HG03196 (cell line): ENCODE results near the gene ANO5.

Experiments used
- ATAC-seq: cut with Tn5 transposase; IDR thresholded peaks from one replicate; pipeline ENCODE4 v1.9.1; 2021; ENCODE audit not compliant: unreplicated experiment

The ANO5 gene, protein sequence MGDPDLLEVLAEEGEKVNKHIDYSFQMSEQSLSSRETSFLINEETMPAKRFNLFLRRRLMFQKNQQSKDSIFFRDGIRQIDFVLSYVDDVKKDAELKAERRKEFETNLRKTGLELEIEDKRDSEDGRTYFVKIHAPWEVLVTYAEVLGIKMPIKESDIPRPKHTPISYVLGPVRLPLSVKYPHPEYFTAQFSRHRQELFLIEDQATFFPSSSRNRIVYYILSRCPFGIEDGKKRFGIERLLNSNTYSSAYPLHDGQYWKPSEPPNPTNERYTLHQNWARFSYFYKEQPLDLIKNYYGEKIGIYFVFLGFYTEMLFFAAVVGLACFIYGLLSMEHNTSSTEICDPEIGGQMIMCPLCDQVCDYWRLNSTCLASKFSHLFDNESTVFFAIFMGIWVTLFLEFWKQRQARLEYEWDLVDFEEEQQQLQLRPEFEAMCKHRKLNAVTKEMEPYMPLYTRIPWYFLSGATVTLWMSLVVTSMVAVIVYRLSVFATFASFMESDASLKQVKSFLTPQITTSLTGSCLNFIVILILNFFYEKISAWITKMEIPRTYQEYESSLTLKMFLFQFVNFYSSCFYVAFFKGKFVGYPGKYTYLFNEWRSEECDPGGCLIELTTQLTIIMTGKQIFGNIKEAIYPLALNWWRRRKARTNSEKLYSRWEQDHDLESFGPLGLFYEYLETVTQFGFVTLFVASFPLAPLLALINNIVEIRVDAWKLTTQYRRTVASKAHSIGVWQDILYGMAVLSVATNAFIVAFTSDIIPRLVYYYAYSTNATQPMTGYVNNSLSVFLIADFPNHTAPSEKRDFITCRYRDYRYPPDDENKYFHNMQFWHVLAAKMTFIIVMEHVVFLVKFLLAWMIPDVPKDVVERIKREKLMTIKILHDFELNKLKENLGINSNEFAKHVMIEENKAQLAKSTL

DNA sequence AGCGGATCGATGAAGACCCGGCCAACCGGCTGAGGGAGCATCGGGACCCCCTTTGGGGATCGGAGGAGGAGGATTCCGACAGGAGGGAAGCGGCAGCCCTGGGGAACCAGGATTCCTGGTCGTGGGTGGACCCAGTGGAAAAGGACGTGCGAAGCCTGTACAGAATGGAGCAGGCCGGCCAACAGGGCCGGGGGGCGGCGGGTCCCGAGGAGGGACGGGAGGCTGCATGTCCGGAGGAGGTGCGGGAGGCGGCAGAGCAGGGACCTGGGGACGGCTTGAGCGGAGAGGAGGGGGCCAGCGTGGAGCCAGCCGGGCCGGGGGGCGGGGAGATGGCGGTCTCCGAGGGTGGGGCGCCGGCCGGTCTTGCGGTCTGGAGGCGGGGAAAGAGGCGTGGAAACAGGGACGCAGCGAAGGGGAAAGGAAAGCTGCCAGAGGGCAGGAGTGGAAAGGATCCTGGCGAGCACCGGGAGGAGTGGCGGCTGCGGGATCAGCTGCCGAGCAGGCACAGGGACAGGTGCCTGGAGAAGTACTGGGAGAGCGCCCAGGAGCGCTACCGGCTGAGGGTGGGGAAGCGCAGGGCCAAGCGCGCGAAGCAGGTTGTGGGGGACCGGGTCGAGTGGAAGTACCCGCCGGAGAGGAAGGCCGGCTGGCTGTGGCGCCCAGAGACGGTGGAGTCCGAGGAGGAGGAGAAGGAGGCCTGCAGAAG, at the start of gene ANO5:
Gene ANO5 (plus strand): TSS at position 444 of the 706 bp plus-strand sequence. CDS start 408 bp downstream, outside the sequence.
- ATAC-seq: peak; percentile 51

DNA sequence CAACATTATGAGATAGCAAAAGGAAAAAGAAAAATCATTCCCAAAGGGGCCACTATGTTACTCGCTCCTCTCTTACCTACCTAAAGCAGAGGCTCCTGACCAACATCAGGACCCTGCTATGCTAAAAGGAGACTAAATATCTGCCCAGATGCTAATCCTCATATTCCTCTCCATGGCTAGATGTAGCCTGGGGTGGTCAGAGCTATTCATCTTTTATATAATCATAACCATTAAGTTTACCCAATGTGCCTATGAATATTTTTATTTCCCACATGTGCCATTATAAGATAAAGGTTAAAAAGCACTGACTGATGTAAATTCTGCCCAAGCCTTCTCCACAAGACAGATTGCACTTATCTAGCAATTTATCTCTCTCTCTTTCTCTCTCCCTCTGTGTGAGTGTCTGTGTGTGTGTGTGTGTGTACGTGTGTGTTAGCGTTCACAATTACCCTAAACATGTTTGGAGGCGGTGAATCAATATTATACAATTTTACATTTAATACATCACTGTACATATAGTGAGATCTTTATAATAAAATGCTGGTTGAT, 41.2 kb upstream of the ANO5 start:
- ATAC-seq: no peak

- no peak for ATAC-seq
Measured at GRCh38 chr11:22157531-22157930, 35.4 kb upstream of the ANO5 start.

- ATAC-seq: no peak
Measured at GRCh38 chr11:22161489-22161888, 31.4 kb upstream of the ANO5 start.

DNA sequence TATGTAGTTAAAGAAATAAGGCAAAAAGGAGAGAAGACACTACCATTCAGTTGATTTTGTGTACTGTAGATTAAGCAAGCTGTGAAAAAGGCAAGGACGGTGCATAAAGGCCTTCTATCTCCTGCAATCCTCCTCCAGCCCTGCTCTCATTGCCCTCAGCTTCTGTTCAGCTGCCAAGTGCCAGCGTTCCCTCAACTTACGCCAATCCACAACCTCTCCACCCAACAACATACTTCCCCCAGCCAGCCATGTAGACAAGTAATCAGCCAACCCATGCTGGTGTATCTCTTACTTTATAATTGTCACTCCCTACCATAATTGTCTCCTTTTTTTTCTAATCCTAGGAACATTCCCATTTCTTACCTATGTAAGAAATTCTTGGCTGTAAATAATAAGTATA, 30.1 kb upstream of the ANO5 start:
- no peak for ATAC-seq

- peak; percentile 63 for ATAC-seq
Measured at GRCh38 chr11:22163394-22163797, 29.5 kb upstream of the ANO5 start.

- ATAC-seq: no peak
Measured at GRCh38 chr11:22165087-22165486, 27.8 kb upstream of the ANO5 start.

DNA sequence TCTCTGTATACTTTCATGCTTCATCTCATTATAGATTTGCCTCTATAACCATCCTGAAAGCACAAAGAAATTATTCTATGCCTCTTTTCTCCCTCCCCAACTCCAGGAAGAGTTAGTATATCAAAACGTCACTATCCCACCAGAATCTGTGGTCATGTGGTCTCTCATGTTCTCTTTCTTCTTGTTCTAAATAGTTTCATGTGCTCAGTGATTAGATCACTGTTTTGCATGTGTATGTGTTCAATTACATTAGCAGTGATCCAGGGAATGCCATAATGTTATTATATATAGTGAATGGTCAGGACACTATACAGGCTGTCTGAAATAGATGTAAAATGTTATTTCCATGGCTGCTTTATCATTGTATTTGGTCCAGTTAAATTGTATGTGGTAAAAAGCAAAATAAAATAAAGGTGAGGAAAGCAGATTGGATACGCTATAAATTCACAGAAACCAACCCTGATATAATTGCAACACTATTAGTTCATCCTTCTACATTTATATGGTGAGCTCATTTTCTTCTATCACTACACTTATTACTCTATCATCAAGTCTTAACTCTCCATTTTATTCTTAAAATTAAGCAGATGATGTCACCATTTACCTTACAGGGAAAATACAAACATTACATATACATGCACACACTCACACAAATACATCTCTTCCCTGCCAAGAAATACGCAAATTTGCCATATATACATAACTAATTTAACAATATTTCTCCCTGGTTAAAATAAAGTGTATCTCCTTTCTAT, 26.9 kb upstream of the ANO5 start:
- no peak for ATAC-seq

DNA sequence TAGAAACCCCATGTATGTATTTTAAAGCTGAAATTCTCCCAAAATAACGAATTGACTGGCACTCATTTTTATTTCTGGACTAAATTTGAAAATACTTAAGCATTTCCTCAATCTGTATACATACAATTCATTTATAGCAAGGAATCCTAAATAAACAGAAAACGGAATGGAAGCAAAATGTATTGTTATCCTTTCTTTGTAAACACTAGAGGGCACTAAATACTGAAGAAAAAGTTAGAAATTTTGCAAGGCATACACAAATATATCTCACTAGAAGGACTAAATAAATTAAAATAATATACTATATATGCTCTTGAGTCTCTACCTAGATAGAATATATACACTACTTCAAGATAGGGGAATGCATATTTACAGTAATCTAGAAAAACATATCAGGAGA, 23.1 kb upstream of the ANO5 start:
- ATAC-seq: no peak

- ATAC-seq: no peak
Measured at GRCh38 chr11:22173532-22173931, 19.4 kb upstream of the ANO5 start.

GRCh38 chr11:22177186-22177585, 15.7 kb upstream of the ANO5 start:
- ATAC-seq: no peak

GRCh38 chr11:22179626-22180025, 13.3 kb upstream of the ANO5 start:
- ATAC-seq: no peak

DNA sequence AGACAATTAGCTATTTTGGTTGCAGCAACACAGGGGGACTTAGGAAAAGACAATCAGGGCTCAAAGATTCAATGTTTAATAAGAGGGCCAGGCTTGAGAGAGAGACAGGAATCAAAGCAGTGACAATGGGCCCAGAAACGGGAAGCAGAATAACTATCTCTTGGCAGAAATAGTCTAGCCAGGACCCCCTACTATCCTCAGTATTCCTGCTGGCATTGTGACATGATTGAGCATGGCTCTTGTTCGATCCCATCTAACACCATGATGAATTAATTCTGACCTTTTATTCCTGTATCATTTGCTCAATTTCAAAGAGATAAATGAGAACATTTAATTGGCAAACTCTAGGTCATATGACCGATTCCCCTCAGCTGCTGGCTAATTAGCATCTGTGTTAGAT, 12.8 kb upstream of the ANO5 start:
- ATAC-seq: no peak

GRCh38 chr11:22189660-22190059, 3.2 kb upstream of the ANO5 start:
- ATAC-seq: no peak

DNA sequence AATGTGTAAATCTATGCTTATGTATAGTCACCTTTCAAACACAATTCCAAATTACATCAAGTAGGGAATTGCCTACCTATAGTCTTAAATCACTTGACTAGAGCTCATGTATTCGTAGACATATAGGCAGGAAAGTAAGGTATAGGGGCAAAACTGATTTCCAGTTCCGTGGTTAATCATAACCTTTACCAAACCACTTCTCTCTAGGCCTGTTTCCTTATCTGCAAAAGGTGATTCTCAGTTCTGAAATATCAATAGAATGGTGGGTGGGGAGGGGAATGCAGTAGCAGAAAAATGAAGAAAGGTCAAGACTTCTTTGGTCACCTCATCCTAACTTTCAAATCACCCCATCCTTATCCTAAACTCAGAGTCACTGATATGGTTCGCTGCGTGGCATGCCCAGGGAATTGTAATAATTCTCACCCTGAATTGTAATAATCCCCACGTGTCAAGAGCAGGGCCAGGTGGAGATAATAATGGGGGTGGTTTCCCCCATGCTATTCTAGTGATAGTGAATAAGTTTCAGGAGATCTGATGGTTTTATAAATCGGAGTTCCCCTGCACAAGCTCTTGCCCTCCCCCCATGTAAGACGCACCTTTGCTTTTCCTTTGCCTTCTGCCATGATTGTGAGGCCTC, 1.9 kb upstream of the ANO5 start:
- no peak for ATAC-seq

- ATAC-seq: no peak
Measured at GRCh38 chr11:22192289-22192641, 620 bp upstream of the ANO5 start.

- peak; percentile 40 for ATAC-seq
Measured at GRCh38 chr11:22193348-22194051, 615 bp downstream of the ANO5 start.

DNA sequence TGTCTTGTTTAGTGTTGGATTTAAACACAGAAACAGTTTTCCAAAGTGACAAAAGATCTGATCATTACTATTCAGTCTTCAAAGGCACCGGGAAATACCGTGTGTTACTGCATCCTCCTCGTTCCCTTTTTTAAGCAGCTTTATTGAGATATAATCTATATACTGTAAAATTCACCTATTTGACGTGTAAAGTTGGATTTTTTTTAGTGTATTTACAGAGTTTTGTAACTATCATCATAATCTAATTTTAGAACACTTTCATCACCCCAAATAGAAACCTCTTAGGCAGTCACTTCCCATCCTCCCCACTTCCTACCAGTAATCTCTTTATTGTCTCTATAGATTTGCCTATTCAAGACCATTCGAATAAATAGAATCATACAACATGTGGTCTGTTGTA, 1.4 kb downstream of the ANO5 start:
- no peak for ATAC-seq

GRCh38 chr11:22194907-22195306, 2.0 kb downstream of the ANO5 start:
- no peak for ATAC-seq
